Body of pancreas (tissue), 4 donors: ENCODE data around the gene RPL41. TPM values are rescaled to one million over a fixed set of nuclear protein-coding genes. Genes with fewer than 3 reads are reported as not detected.

Experiments
- ATAC-seq: fragments of 150-250 bp; one replicate; pipeline ENCODE4 v1.9.1; 2016
- DNase-seq, 4 donors: peaks; one replicate each; pipeline ENCODE4 v3.0.0-alpha.2; 2019
- H3K27ac ChIP-seq, 4 donors: fragments of 200-600 bp; sonication (generic); 1 replicate in 3 of 4; 2 replicates in 1 of 4; pipeline versions ENCODE4 v1.5.1 to v1.6.1; 2016 to 2019; ENCODE audit warnings: mild to moderate bottlenecking in 1 of 4, mixed read lengths in 1 of 4, moderate library complexity in 1 of 4
- H3K27me3 ChIP-seq, 2 donors: fragments of 200-600 bp; sonication (generic); one replicate each; pipeline ENCODE4 v1.6.0; 2016; ENCODE audit warnings: mild to moderate bottlenecking in 1 of 2
- H3K36me3 ChIP-seq, 2 donors: fragments of 200-600 bp; sonication (generic); replicated peaks in 1 of 2; 2 replicates each; pipeline ENCODE4 v1.5.1; 2016; ENCODE audit warnings: low read depth in 2 of 2; ENCODE audit not compliant: insufficient read depth in 1 of 2
- H3K4me1 ChIP-seq: fragments of 200-600 bp; sonication (generic); one replicate; pipeline ENCODE4 v1.6.0; 2016
- H3K4me3 ChIP-seq, 2 donors: fragments of 200-600 bp; sonication (generic); 1 replicate in 1 of 2; 2 replicates in 1 of 2; pipeline ENCODE4 v1.5.1; 2016 to 2019
- H3K9me3 ChIP-seq, 3 donors: fragments of 200-600 bp; sonication (generic); 1 replicate in 2 of 3; 2 replicates in 1 of 3; pipeline ENCODE4 v1.5.1; 2016
- CTCF ChIP-seq, 7 experiments: fragments of 450-650 bp in 4 of 7; fragments of 200-600 bp in 3 of 7; sonication (generic) in 3 of 7; IDR thresholded peaks; one replicate each; pipeline ENCODE4 v1.5.1; 2016 to 2019; ENCODE audit warnings: antibody characterized with exemption in 7 of 7
- POLR2A ChIP-seq, 3 donors: fragments of 450-650 bp; IDR thresholded peaks; one replicate each; pipeline ENCODE4 v1.6.1; 2016; ENCODE audit warnings: antibody characterized with exemption in 3 of 3, mild to moderate bottlenecking in 2 of 3
- WGBS, 2 donors: methylation state at CpG; one replicate each; pipeline ENCODE4 v1.1.5; 2017; 5-methylcytosine and 5-hydroxymethylcytosine counted together
- intact Hi-C: fragments of 100-400 bp; cut with DNase I; formaldehyde crosslinking; loops from one replicate; pipeline ENCODE4 v1.15.1; 2023
- total RNA-seq, 2 donors: library from RNA; depleted of rRNA; stranded (reverse); fragments of >200 nt; gene quantifications; one replicate each; pipeline ENCODE4 v1.1.0, GENCODE V29; 2016

Gene RPL41
- total RNA-seq, 2 donors from 2014 or later: 1,174 to 2,214 TPM

GRCh38 chr12:56128670-56129205 is 12.3 kb downstream of the RPL41 start:
- DNase-seq: peak in 1 of 4 donors; percentile 38

GRCh38 chr12:56129206-56129941 is 12.9 kb downstream of the RPL41 start:
- H3K27me3 ChIP-seq: no peaks in the 10 kb centered on the region
- 4 to 6% methylated on average over 17 to 29 of the region's 29 CpGs for WGBS, 2 donors
- ATAC-seq (no peak), DNase-seq (peak; percentile 53 to 69 (median 65))
- H3K4me3 ChIP-seq: peak overlapping the region; percentile 26 to 77
- peaks cover 0 to 14% of the 10 kb centered on the region in 2 donors for H3K36me3 ChIP-seq
- H3K9me3 ChIP-seq: no peaks in the 10 kb centered on the region
- intact Hi-C loops: no loop called here
- H3K27ac ChIP-seq: peak overlapping the region in 3 of 4 donors; percentile 91 to 92 (median 91)
- H3K4me1 ChIP-seq: peaks cover 41% of the 10 kb centered on the region
- TF ChIP-seq POLR2A (IDR thresholded peaks at IDR 0.05) (peak in 2 of 3 donors; percentile 32 to 52), CTCF (IDR thresholded peaks at IDR 0.05) (no peak)

More at GRCh38 chr12:56128670-56129205, 12.3 kb downstream of the RPL41 start:
- Histone ChIP-seq H3K27ac (peak overlapping the region; percentile 91 to 92 (median 92)), H3K4me3 (peak overlapping the region; percentile 26 to 77), H3K36me3 (peaks cover 0 to 10% of the 10 kb centered on the region in 2 donors), H3K4me1 (peaks cover 41% of the 10 kb centered on the region), H3K9me3 (no peaks in the 10 kb centered on the region), H3K27me3 (no peaks in the 10 kb centered on the region)
- intact Hi-C loops: no loop called here
- TF ChIP-seq POLR2A (IDR thresholded peaks at IDR 0.05) (no peak), CTCF (IDR thresholded peaks at IDR 0.05) (no peak)
- WGBS, 2 donors: 0 to 1% methylated on average over 17 to 20 of the region's 20 CpGs
- peak; percentile 1 for ATAC-seq

GRCh38 chr12:56129942-56130495 is 13.6 kb downstream of the RPL41 start:
- Histone ChIP-seq H3K36me3 (peaks cover 0 to 14% of the 10 kb centered on the region in 2 donors), H3K27me3 (no peaks in the 10 kb centered on the region), H3K4me1 (peaks cover 41% of the 10 kb centered on the region), H3K4me3 (no peak overlapping the region), H3K9me3 (no peaks in the 10 kb centered on the region), H3K27ac (peak overlapping the region in 1 of 4 donors; percentile 92)
- 80 to 84% methylated on average over 18 to 22 of the region's 22 CpGs for WGBS, 2 donors
- TF ChIP-seq CTCF (IDR thresholded peaks at IDR 0.05): no peak
- TF ChIP-seq POLR2A (IDR thresholded peaks at IDR 0.05): no peak
- ATAC-seq (no peak), DNase-seq (no peak)
- intact Hi-C loops: no loop called here

- intact Hi-C loops: no loop called here
- Histone ChIP-seq H3K9me3 (no peaks in the 10 kb centered on the region), H3K27ac (no peak overlapping the region), H3K36me3 (peaks cover 0 to 14% of the 10 kb centered on the region in 2 donors), H3K4me1 (peaks cover 34% of the 10 kb centered on the region), H3K27me3 (no peaks in the 10 kb centered on the region), H3K4me3 (no peak overlapping the region)
- no peak for ATAC-seq
- DNase-seq: no peak
- TF ChIP-seq CTCF (IDR thresholded peaks at IDR 0.05): no peak
- TF ChIP-seq POLR2A (IDR thresholded peaks at IDR 0.05): no peak
- 86 to 88% methylated on average over 3 to 4 of the region's 4 CpGs for WGBS, 2 donors
Measured at GRCh38 chr12:56130876-56131275, 14.4 kb downstream of the RPL41 start.
